Hematopoietic multipotent progenitor cell treated with erythropoietin and hydrocortisone succinate and interleukin-3 and kit ligand, for 4 days (in vitro differentiated cells): ENCODE results near the gene DSC3.
A peak's percentile ranks its signal among the peaks of the same experiment; 100 is the strongest.
"Not testable (repeated sequence)": the region's sequence is repeated elsewhere in the genome, so short reads cannot be mapped to it uniquely, and the experiment has no call there.

Source experiments
- DNase-seq: peaks from one replicate; pipeline ENCODE4 v3.0.0-alpha.2; 2015

Gene DSC3

DNA sequence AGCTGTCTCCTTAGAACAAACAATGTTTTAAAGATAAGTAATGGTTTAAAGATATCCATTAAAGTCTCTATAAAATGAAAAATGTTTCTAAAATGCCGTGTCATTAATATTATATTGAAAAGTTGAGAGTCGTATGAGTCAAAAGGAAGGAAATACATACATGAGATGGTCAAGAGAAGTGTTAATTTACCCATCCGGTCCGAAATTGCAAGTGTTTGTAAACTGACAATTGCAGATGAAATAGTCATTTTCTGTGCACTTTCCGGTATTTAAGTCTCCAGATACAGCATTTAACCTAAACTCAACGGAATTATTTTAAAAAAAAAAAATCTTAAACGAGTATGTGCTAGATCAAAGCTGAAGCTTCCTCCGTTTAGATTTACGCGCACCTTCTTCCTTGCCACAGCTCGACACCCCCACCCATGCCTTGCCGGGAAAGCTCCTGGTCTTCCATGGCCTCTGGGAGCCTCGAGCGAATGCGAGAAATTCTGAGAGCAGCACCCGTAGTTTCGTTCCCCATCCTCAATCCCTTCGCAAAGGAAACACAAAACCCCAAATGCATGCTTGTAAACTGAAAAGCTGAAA is 1.8 kb downstream of the DSC3 start:
- no peak for DNase-seq

- DNase-seq = no peak
Observed at GRCh38 chr18:31039426-31039825, 3.1 kb downstream of the DSC3 start.

GRCh38 chr18:31037686-31038085 is 4.9 kb downstream of the DSC3 start:
- not testable (repeated sequence) for DNase-seq

DNA sequence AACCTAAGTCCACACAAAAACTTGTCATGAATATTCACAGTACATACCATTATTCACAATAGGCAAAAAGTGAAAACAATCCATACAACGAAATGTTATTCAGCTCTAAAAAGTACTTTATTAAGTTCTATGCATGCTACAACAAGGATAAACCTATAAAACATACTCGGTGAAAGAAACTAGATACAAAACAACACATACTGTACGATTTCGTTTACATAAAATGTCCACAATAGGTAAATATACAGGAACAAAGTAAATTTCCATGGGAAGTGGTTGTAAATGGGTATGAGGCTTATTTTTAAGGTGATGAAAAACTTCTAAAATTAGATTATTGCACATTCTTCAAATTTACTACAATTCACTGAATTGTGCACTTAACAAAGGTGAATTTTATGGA is 8.0 kb downstream of the DSC3 start:
- no peak for DNase-seq

DNA sequence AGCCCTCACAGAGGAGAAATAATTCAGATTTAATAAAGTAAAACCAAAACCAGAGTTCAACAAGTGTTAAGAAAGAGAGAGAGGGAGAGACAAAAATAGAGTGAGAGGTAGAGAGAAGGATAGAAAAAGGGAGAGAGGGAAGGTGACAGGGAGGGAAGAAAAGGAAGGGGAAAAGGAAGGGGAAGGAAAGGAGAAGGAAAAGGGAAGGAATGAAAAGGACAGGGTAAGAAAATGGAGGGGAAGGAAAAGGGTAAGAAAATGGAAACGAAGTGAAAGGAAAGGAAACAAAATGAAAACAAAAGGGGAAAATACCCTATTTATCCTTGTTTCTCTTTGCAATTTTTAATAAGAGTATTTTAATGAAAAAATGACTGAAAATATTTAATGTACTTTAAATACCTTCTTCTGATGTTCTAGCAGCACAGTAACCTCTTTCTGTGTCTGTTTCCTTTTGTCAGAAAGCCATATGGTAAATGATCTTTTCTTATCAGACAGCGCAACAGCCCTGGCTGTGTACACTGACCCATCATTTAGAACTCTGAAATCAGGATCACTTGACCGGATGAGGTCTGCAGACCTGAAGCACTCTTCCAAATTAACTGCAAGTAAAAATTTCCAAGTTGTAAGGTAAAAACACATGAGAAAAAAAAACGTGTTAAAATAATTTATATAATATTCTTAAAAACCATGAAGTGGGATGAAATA is 11.8 kb downstream of the DSC3 start:
- DNase-seq = no peak

DNA sequence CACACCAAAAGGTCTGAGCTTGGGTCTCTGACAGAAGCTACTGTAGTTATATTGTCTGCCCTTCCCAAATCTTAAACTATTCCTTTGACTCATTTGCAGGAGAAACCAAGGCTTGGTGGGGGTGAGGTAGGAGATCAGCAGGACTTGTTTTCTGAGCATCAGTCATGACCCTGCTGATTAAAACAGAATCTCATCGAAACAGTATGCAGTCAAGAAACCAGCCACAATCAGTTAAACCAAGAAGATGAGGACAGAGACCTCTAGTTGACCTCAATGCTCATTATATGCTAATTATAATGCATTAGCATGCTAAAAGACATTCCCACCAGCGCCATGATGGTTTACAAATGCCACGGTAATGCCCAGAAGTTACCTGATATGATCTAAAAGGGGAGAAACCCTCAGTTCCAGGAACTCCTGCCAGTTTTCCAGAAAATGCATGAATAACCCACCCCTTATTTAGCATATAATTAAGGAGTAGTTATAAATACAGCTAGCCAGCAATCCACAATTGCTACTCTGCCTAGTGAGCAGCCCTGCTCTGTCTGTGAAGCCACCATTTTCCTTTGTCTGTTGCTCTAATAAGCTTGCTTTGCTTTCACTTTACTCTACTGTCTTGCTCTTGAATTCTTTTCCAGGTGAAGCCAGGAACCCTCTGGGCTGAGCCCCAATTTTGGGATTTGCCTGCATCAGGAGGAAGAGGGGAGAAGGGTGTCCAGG is 26.7 kb downstream of the DSC3 start:
- no peak for DNase-seq

GRCh38 chr18:31011455-31011854 is 31.1 kb downstream of the DSC3 start:
- DNase-seq = not testable (repeated sequence)

DNA sequence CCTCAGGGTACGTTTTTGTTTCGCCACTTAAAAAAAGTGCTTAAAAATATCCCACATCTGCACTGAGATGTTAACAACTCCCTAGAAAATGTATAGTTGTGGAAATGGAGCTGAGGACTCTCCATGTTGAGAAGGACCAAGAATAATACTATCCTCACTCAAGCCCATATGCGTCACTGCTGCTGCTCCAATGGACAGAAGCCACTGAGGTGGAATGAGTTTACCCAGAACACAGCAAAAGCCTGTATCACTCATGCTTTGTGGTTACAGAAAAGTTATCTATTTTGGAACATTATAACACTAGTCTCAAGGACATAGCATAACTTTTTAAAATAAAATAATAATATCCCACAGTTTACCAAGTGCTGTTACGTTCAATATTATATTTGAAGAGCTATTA is 31.9 kb downstream of the DSC3 start:
- no peak for DNase-seq

DNA sequence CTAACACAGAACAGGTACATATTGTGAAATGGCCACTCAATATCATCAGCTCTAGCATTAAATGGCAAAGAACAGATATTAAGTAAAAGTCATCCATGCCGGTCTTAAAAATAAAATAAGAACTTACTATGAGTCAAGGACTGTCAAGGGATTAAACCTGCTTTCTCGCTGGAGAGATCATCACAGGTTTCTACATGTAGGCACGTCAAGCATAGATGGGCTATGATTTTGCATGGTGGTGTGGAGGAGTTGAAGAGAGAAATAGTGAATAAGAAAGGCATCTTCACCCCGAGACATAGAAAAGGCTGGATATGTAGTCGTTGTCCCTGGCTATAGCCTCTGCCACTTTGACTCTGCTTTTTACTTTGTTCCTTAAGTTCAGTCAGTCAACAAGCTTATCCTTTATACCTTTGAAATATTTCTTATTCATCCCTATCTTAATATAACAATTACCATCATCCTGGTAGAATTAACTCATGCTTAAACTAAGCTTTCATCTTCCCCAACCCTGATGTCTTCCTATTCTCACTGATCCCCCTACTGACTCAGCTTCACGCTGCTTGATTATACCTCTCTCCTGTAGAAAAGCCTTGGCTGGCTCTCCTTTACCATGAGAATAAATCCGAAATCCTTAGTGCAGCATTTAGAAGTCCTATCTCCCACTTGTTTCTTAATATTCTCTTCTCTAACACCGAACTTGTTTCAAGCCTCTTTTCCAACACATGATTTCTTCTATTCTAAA is 42.5 kb downstream of the DSC3 start:
- DNase-seq = no peak

DNA sequence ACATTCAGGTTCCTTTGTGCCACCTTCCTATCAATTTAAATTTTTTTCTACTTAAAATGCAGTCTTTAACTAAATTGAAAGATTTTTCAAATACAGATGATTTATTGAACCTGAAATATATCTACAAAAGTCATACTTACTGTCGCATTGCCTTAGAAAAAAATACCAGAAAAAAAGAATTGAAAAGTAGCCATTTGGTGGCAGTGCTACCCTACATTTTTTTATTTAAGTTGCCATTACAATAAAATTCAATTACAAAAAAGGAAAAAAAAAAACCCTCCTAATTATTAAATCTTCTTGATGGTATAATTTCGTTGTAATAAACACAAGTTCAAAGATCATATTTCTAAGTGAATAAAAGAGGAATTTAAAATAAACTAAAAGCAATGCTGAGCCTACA is 43.4 kb downstream of the DSC3 start:
- DNase-seq = peak; percentile 12

GRCh38 chr18:30997223-30997622 is 45.3 kb downstream of the DSC3 start:
- DNase-seq = no peak

DNA sequence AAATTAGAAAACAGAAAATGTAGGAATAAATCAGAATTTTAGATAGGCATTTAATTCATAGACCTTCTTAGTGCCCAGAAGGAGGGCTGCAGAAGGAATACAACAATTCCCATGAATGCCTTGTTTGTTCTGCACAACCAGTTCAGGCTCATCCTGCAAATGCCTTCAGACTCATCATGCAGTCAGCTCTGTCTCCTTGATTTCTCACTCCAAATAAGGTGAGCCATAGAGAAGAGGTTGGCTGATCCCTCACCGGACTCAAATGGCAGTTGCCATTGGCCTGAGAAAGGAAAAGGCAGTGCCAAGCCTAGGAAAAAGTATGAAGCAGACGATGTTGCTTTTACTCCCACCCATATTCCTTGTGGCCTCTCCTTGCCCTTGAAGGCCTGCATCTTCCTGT is 50.3 kb downstream of the DSC3 start:
- no peak for DNase-seq

- DNase-seq = no peak
Observed at GRCh38 chr18:30991397-30991796, 51.1 kb downstream of the DSC3 start.

DNA sequence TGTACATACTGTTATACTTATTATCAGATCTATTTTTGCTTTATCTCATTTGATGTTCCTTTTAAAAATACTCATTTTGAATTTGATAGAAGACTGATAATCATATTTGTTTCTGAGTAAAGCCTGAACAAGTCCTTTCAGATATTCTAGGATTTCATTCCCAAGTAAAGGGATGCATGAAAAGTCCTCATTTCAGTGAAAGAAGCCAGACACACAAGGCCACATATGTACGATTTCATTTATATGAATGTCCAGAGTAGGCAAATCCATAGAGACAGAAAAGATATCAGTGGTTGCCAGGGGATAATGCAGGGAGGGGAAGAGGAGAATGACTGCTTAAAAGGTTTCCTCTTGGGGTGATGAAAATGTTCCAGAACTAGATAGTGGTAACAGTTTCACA is 53.4 kb downstream of the DSC3 start:
- DNase-seq = no peak

- no peak for DNase-seq
Observed at GRCh38 chr18:30988440-30988839, 54.1 kb downstream of the DSC3 start.

DNA sequence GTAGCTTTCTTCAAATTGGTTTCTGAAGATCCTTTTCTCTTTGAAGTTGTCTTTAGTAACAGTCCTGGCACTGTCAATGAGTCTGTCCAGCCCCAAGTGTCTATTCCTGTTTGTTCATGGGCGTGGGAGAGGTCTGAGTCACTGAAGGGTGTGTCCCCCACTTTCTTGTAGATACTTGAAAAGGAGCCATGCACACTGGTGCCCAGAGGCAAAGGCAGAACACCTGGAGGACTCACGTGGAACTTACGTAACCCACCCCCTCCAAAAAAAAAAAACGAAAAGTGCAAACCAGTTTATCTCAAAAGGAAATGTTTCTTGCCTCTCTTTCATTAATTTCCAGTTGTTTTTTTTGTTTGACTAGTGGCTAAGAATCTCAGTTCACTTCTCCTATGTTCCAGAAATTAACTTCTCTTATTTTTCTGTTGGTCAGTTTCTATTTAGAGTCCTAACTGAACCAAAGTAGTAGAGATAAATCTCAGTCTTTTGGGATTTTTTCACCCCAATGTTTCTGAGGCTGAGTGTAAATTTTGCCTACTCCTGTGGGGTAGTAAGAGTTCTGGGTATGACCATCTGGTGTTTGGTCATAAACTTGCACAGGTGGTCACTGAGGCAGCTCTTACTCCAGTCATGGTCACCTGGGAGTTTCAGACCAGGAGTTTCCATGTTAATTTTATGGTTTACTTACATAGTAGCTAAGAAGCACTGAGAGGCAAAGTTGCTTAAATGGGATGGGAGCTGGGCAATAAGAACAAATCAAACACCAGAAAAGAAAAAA is 54.9 kb downstream of the DSC3 start:
- peak; percentile 5 for DNase-seq

DNA sequence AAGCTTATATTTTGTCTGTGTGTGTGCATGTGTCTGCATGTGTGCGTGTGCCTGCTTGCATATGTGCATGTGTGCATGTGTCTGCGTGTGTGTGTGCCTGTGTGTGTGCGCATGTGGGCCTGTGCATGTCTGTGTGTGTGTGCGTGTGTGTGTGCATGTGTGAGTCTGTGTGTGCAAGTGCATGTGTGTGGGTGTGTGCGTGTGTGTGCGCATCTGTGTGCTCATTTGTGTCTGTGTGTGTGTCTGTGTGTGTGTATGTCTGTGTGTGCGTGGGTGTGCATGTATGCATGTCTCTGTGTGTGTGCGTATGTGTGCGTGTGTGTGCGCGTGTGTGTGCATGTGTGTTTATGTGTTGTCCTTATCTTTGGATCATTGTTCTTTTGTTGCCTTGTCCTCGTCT is 56.8 kb downstream of the DSC3 start:
- no peak for DNase-seq

DNA sequence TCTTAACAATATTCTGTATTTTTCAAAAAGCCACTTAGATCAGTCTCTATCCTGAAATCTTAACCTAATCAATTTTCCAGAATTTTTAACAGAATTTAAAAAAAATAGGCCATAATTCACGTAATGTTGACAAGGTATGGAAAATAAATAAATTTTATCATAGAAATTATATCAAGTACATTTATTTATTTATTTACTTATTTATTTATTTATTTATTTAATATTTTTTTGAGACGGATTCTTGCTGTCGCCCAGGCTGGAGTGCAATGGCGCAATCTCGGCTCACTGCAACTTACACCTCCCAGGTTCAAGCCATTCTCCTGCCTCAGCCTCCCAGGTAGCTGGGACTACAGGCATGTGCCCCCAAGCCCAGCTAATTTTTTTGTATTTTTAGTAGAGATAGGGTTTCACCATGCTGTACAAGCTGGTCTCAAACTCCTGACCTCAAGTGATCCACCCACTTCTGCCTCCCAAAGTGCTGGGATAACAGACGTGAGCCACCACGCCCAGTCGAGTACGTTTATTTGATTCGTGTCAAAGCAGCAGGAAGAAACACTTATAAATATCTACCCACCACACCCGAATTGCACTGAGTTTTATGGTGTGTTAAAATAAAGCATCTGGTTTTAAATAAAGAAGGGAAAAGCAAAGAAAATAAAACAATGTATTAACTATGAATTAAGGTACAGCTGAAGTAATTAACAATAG is 60.1 kb downstream of the DSC3 start:
- no peak for DNase-seq

- DNase-seq = not testable (repeated sequence)
Observed at GRCh38 chr18:30978091-30978490, 64.5 kb downstream of the DSC3 start.

- peak; percentile 68 for DNase-seq
Observed at GRCh38 chr18:30971338-30971956, 71.1 kb downstream of the DSC3 start.

- DNase-seq = peak; percentile 60
Observed at GRCh38 chr18:30970196-30970816, 72.2 kb downstream of the DSC3 start.
